NOMO-1 treated with dmso at 0.1 percent for 144 hours (cell line): ENCODE measurements around the gene GRID1.

Experiments used
- DNase-seq: peaks from one replicate; lab custom pipeline; 2025; ENCODE audit not compliant: unreplicated experiment; lab: John Stamatoyannopoulos, UW

Gene GRID1

DNA sequence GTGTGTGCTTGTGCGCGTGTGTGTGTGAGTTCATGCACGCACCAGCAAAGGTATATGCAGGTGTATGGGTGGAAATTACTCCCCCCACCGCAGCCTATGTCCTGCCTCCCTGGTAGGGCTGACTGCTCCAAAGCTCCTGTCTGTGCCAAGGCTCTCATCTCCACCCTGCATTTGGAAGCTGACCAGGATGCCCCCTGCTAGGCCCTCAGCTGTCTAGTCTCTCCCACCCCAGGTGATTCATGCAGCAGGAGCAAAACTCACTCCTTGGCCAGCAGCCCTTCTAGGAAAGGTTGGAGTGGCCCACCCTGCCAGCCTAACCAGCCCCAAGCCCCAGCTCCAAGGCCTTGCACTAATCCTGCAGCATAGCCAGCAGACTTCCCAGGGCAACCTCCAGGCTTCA, 148.4 kb downstream of the GRID1 start:
- no peak for DNase-seq

DNA sequence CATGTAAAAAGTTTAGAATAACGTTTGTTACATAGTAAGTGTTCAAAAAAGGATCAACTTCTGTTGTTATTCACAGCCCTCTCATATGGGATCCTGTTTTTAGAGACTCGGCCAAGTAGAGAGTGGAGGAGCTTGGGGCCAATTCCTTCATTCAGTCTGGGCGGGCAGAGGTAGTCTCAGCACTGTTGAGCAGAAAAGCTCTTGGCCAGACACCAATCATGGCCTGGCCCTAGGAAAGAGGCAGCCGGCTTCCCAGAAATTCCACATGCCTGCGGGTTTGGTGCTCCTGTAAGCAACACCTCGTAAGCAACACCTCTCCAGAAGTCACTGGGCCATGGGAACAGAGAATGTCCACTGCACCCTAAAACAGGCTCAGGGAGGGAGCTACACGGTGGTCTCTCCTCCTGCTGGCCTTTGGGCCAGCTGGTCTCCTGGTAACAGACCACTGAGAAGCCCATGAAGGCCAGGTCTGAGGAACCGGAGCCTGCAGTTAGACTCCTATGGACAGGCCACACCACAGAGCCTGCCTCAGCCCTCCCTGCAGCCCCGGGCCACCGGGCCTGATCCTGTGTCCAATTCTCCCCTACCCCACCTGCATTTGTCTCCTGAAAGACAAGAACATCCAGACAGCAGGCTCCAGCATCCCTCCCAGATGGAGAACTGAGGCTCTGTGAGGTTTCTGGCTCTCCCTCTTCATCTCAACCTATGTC, 149.1 kb downstream of the GRID1 start:
- DNase-seq: no peak

DNA sequence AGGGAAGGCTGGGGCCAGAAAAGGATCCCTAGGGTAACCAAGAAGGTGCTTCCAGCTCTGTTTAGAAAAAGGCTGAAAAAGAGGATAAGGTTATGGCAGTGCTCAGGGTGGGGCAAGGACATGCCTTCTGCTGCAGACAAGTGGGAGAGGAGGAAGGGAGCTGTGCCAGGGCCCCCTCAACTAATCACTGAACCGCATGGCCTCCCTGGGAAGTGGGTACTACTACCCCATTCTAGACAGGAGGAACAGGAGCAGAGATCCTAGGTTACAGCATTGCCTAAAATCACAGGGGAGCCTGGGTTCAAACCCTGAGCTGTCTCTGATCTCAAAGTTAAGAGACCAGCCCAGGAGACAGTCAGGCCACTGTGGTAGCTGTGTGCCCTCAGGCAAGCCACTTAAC, 149.7 kb downstream of the GRID1 start:
- no peak for DNase-seq

DNA sequence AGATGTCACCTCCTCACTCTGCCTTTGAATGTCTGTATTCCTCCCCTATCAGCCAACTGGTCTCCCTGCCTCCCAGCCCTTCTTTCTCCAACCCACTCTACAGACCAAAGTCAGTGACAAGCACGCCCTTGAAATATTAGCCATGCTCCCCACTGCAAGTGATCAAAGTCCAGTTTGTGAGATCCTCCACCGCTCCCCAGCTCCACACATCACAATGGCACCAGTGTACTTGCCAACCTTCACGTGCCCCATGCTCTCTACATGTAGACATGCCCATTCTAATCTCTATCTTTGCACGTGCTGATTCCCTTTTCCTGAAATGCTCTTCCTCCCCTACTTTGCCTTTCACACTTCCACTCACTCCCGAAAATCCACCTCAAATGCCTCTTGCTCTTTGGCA, 150.9 kb downstream of the GRID1 start:
- DNase-seq: no peak

DNA sequence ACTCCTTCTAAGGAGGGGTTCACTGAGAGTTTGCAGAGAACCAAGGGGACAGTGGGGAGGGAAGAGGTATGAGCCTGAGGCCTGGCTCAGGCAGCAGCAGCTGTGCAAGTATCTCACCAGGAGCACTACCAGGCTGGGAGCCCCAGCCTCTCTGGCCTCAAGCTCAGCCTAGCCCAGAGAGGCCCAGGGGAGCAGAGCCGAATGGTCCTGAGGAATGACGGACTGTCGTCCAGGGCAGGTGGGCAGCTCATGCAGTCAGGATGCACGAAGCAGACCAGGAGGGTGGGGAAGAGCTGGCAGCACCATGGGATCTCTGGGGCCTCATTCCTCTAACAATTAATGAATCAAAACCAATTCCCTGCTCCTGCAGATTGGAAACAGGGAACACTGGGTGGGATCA, 151.5 kb downstream of the GRID1 start:
- DNase-seq: no peak

DNA sequence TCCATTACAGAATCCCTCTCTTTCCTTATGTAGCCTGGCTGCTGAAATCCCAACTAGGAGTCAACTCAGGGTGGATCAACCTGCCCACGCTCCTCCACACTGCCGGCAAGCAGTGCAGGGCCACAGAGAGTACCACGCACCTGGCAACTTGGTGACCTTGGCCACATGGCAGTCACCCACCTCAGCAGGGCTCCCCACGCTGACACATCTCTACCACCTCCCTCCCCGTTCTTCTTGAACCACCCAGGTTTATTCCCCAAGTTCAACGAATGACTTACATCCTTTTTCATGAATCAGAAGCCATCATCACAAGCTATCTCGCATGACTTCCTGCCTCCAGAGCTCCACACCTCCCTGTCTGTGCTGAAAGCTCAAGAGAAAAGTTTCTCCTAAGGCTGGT, 153.4 kb downstream of the GRID1 start:
- DNase-seq: no peak

DNA sequence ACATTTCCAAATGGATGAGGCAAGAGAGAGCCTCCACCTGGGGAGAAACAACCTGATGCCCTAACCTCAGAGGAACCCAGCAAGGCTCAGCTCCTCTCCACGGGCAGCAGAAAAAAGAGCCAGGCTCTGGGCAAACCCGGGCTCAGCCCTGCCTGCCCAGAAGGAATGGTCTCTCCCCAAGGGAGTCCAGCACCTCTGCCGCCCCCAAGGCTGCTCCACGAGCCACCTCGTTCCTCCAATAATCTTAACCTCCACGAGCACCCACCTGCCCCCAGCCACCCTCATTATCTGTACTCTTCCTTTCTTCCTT, 154.2 kb downstream of the GRID1 start:
- DNase-seq: no peak

DNA sequence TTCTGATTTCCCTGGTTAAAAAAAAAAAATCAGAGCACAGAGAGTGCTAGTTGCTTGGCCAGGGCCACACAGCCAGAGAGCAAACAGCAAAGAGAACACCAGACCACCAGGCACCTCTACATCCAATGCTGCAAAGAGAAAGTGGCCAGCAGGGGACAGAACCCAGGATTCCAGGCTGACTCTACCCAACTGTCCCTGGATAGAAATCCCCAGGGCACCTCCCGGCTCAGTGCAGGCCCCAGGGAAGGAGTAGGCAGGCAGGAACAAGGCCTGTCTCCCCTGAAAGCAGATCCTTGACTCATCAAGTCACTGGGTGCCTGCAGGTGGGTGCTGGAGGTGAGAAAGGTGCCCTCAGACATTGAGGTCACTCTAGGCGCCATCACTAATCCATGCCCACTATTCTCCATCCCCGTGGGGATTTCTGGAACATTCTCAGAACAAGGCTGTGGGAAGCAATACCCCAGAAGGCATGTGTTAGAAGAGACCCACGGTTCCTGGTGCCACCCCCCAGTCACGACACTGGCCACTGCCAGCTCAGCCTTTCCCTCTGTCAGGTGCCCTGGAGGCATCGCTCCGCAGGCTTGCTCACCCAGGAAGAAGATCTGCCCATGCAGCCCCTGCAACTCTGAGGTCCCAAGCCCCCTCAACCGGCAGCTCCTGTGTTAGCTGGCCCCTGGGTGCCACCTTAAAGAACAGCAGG, 154.8 kb downstream of the GRID1 start:
- no peak for DNase-seq

DNA sequence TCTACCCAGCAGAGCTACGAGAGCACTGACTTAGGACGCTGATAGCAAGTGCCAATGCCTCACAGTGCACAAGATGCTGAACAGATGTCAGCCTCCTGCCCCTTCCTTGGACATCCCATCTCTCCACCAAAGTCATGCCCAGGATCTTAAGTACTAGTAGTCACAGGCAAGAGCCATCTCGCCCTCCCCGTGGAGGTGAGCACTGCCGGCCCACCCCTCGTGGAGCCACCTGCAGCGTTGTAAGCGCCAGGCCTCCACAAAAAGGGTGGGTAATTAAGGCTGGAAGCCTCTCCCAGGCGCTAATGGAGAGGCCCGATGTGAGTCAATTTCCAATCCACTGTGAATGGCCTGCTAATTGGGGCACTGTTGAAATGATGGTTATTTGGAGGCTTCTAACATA, 156.2 kb downstream of the GRID1 start:
- DNase-seq: no peak

DNA sequence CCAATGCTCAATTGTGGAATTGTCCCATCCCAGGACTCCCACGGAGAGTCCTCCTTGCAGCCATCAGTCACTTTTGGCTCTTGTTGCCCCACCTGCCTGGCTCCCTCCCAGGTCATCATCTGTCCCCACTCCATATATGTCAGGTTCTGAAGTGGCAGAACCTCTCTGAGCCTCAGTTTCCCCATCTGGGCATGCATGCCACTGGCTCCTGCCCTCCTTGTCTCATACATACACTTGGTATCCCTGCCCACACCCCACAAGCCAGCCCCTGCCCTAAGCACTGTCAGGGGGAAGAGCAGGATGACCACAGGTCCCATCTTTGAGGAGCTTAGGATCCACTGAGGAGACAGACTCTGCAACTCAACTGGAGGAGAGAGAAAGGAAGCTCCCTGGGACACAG, 156.9 kb downstream of the GRID1 start:
- DNase-seq: no peak

DNA sequence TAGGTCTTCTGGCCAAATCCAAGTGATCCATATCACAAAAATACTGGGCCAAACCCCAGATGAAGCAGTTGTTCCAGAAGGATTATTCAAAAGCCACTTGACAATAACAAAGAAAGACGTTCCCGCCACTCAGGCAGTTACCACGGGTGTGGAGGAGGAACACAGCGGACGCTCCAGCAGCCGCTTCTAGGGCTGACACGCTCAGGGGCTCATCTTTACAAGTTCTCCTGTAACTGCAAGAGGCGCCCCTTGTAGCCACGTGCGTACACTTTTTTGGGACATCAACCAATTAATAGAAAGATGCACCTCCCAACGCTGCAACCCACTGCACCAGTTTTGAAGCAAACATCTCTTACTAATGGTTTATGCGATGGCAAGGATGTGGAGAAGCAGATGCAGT, 159.4 kb downstream of the GRID1 start:
- no peak for DNase-seq

DNA sequence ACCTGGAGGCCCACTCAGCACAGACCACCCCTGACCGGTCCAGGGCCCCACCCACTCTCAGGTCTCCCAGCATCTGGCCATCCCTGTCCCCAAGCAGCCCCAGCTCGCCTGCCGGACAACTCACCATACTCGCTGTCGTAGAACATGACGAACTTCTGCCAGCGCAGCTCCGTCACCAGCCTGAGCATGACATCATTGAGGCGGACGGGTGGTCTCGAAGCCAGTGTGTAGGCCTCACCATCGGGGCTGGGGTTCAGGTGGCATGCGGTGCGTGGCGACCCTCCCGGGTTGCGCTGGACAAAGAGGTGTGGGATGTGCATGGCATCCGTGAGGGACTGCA, 160.4 kb downstream of the GRID1 start:
- no peak for DNase-seq

DNA sequence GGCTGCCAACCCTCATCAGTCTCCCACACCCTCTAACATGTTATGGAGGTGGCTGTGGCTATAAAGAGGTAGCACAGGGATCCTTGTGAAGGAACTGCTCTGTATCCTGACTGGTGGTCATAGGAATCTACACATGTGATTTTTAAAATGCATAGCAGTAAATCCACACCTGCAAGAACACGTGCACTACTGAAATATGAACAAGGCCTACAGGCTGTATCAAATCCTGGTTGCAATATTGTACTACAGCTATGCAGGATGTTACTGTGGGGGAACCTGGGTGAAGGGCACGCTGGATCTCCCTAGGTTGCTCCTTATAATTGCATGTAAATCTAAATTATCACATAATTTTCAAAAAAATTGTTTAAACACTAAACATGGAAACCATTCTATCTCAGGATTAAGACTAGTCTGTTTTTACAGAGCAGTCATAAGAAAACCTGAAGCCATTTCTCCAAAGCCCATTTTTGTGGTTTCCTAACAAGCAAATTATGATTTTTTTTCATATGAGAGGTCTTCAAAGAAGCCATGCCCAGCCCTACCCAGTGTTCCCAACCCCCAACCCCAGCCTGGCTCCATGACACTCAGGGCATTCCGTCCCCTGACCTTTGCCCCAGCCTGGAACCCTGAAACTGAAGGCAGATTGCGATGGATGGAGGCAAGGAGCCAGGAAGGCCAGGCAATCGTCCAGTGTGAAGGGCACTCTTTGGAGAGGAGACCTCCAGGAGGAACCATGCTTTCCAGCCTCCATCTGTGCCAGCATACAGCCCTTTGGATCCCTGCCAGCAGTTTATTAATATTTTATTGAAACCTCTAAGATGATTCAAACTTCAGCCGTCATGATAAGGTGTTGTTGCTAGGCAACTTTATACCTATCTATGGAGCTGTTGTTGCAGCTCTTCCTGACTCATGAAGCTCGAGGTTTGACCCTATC, 161.0 kb downstream of the GRID1 start:
- no peak for DNase-seq

DNA sequence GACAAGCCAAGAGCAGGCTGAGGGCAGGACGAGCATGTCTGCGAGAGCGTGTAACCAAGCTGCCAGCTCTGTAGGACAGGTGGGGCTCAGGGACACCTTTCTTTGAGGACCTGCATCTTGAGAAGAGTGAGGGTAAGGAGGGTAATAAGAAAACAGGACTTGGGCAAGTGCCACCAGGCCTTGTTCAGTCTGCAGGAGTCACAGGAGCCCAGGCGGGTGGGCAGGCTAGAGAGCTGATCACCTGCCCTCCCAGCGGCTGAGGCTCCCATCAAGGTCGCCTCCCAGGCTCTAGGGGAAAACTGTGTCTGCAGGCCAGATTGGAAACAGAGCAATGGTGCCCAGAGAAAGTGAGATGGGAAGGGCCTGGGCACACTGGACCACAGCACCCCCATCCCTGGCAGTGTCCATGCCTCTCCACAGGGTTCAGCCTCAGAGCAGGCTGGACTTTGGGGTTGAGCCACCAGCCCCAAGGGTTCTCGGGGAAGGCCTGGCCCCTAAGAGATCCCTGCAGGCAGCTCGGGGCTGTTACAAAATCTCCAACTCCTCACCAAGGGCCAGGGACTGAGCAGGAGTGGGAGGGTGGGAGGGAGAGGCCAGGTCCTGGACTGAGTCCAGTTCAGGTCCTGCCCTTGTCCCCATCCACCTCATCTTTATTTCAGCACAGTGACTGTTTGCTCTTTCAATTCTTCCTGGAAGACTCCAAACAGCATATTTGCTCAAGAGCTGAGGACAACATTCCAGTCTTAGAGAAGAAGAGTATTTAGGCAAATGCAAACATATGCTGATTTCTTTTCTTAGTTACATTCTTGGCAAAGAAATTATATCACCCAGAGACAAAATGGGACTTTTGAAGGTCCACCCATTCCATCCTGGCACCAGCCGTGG, 161.9 kb downstream of the GRID1 start:
- no peak for DNase-seq

DNA sequence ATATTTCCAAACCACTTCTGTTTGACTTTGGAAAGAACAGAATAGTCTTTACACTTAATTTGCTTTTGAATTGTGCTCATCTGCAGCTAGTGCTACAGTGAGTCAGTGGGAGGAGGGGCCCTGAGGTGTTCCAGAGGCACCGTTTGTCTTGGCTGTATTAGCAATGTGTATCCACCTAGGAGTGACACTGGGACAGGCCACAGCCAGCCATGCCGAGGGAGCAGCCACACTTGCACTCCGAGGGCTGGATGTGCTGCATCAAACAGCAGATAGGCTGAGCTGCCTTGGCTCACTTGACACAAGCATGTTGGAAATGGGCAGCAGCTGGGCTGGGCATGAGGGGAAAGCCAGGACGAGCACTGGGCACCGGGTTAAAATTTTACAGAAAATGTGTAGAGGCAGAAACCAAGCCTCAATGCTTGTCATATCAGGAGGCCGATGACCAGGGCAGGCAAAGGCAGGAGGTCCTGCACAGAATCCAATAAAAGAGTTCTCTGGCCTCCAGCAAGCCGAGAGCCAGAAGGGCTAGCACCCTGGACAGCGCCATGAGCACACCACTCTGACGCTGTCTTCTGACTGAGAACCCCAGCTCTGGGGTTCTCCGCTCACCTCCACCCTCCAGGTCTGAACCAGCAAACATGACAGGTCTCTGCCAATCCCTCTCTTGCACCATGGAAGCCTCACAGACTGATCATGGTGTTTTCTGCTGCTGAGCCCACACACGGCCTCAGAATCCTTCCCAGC, 163.3 kb downstream of the GRID1 start:
- no peak for DNase-seq

DNA sequence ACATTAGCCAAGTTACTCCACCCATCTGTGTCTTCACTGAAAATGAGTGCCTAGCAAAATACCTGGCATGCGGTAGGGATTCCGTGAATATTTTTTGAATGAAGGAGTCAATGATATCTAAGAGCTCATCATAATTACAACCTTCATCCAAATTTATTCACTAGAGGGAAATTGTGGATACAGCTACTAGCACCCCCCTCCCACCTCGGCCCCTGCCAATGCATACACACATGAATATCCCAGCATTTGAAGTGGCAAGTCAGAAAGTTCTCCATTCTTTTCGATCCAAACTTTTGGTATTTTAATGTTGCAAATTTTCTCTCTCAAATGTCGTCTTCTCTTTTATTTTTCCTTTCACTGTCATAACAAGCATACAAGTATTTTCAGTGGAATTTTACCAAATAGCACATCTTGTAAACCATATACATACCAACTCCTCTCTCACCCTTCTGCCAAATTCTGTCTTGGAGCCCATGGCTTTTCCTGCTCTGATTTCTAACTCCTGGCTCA, 164.3 kb downstream of the GRID1 start:
- DNase-seq: no peak

DNA sequence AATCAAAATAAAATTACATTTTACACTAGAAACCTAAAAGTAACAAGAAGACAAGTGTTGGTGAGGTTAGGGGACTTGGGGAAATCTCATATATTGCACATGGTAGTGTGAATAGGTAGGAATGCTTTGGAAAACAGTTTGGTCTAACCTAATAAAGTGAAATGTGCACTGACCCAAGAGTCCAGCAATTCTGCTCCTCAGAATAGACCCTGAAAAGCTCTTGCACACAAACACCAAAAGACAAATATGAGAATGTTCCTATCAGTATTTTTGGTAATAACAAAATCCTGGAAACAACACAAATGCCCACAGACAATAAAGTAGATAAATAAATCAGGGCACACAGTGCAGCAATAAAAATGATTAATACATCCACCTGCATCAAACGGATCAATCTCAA, 165.7 kb downstream of the GRID1 start:
- DNase-seq: no peak

DNA sequence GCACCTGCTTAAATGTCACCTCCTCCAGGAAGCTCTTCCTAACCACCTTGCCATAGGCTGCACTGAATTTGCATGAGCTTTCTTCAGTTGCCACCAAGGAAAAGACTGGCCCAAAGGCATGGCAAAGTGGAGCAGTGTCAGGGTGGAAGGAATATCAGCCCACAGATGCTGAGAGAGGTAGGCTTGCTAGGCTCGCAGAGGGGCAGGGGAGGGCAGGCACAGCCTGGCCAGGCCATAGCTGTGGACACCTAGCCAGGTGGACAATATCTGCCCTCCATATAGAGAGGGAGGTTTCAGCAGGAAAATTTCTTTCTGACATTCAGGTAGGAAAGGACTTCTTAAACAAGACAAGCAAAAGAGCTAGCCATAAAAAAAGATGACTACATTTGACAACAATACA, 166.3 kb downstream of the GRID1 start:
- no peak for DNase-seq

DNA sequence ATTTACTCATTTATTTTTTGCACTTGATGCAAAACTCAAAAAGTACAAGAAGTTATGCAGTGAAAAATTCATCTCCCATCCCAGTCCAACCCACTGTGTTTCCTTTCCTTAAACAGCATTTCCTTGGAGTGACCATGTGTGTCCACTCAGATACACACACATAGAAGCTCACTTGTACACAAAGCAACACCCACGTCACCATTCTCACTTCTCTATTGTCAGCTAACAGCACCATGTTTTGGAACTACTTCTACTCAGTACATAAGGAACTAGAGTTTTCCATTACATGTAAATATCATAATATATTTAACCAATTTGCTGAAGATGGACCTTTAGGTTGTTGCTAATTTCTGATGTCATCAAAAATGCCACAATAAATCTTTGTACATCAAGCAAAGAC, 167.6 kb downstream of the GRID1 start:
- no peak for DNase-seq

DNA sequence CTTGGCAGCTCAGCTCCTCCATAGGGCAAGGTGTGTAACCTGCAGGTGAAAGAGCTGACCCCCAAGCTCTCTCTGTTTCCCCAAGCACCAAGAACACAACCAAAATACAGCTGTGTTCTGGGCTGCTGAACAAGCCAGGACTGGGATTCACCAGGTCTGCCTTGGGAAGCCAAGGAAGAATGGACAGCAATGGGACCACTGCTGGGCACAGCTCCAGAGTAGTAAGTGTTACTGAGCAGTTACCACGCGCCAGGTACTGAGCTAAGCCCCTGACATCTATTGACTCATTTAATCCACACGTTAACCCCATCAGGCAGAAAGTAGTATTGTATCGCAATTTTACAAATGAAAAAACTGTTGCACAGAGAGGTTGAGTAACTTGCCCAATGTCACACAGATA, 168.3 kb downstream of the GRID1 start:
- no peak for DNase-seq
